DND-41 (cell line): ENCODE data around the gene PHOSPHO1.

Source experiments
- ATAC-seq: fragments of 200-7000 bp; cut with Tn5 transposase; 3 replicates; pipeline ENCODE4 v1.9.1; 2021; ENCODE audit warnings: low read depth; ENCODE audit not compliant: insufficient read depth
- DNase-seq: peaks from one replicate; pipeline ENCODE4 v3.0.0-alpha.2; 2020
- H2AFZ ChIP-seq: 2 replicates; pipeline ENCODE4 v1.6.0; 2012; ENCODE audit warnings: low read depth, low read length
- H3K27ac ChIP-seq: 2 replicates; pipeline ENCODE4 v1.5.1; 2012; ENCODE audit warnings: low read length, inconsistent platforms
- H3K27me3 ChIP-seq: fragments of 200-600 bp; sonication (generic); 2 replicates; pipeline ENCODE4 v1.6.0; 2012; ENCODE audit warnings: low read length, mild to moderate bottlenecking, inconsistent platforms; ENCODE audit not compliant: insufficient read depth, poor library complexity
- H3K36me3 ChIP-seq: 2 replicates; pipeline ENCODE4 v1.5.1; 2012; ENCODE audit warnings: low read length, inconsistent platforms; ENCODE audit not compliant: insufficient read depth
- H3K4me1 ChIP-seq: 2 replicates; pipeline ENCODE4 v1.5.1; 2012; ENCODE audit warnings: mild to moderate bottlenecking, low read length; ENCODE audit not compliant: insufficient read depth
- H3K4me2 ChIP-seq: 2 replicates; pipeline ENCODE4 v1.6.0; 2012; ENCODE audit warnings: mild to moderate bottlenecking, moderate library complexity, low read length, inconsistent platforms; ENCODE audit not compliant: insufficient read depth
- H3K4me3 ChIP-seq, 2 experiments: fragments of 200-600 bp in 1 of 2; shearing (Covaris generic) in 1 of 2; 2 replicates each; pipeline ENCODE4 v1.5.1; 2012 to 2016; ENCODE audit warnings: inconsistent platforms in 2 of 2, low read length in 2 of 2, mild to moderate bottlenecking in 2 of 2, low read depth in 1 of 2, moderate library complexity in 1 of 2
- H3K79me2 ChIP-seq: 2 replicates; pipeline ENCODE4 v1.6.0; 2012; ENCODE audit warnings: low read length, inconsistent platforms; ENCODE audit not compliant: insufficient read depth
- H3K9ac ChIP-seq: 2 replicates; pipeline ENCODE4 v1.6.0; 2012; ENCODE audit warnings: low read depth, mild to moderate bottlenecking, inconsistent platforms, low read length, moderate library complexity
- H3K9me3 ChIP-seq: 2 replicates; pipeline ENCODE4 v1.5.1; 2012; ENCODE audit warnings: low read length, moderate library complexity, mild to moderate bottlenecking, inconsistent platforms; ENCODE audit not compliant: insufficient read depth, severe bottlenecking
- H4K20me1 ChIP-seq: 2 replicates; pipeline ENCODE4 v1.6.0; 2012; ENCODE audit warnings: low read length; ENCODE audit not compliant: insufficient read depth
- EZH2 ChIP-seq: IDR thresholded peaks from 3 replicates; pipeline ENCODE4 v1.6.1; 2012; ENCODE audit warnings: borderline replicate concordance, low read depth, mild to moderate bottlenecking, moderate library complexity, low read length, inconsistent platforms; ENCODE audit not compliant: severe bottlenecking
- TF ChIP-seq, protein P1 (sequence below): IDR thresholded peaks from 2 replicates; pipeline ENCODE4 v1.5.1; 2012; ENCODE audit warnings: borderline replicate concordance, low read length, moderate library complexity, mild to moderate bottlenecking; ENCODE audit not compliant: poor library complexity, severe bottlenecking; ENCODE audit errors: extremely low read depth

The PHOSPHO1 gene

DNA sequence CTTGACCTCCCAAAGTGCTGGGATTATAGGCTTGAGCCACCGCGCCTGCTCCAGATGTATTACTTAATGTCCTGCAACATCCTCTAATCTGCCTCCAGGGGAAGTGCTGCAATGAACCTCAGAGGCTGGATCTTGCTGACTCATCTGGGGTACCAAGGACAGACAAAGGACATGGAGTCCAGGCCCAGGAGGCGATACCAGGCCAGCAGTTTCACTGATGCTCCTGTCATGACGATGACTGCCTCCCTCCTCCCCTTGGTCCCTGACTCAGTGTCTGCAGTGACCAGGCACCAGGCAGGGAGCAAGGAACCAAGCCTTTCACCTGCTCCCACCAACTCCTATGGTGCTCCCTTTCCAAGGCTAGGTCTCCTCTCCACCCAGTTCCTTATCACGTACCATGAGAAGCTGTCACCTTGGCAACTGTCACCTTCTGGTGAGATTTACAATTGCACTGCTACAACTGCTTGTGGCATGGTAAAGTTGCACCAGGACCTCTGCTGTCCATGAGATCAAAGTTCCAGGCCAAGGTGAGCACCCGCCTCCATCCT lies 21.6 kb upstream of the PHOSPHO1 start:
- Histone ChIP-seq H3K27ac (no peak overlapping the region), H3K79me2 (no peaks in the 10 kb centered on the region), H3K4me1 (no peaks in the 10 kb centered on the region), H2AFZ (no peak overlapping the region), H4K20me1 (peaks cover 4% of the 10 kb centered on the region; the same call in 1 of the 2 replicates), H3K4me2 (no peak overlapping the region), H3K9me3 (no peaks in the 10 kb centered on the region), H3K36me3 (no peaks in the 10 kb centered on the region), H3K4me3 (no peak overlapping the region), H3K27me3 (peaks cover 3% of the 10 kb centered on the region), H3K9ac (no peak overlapping the region)
- TF ChIP-seq, protein P1, sequence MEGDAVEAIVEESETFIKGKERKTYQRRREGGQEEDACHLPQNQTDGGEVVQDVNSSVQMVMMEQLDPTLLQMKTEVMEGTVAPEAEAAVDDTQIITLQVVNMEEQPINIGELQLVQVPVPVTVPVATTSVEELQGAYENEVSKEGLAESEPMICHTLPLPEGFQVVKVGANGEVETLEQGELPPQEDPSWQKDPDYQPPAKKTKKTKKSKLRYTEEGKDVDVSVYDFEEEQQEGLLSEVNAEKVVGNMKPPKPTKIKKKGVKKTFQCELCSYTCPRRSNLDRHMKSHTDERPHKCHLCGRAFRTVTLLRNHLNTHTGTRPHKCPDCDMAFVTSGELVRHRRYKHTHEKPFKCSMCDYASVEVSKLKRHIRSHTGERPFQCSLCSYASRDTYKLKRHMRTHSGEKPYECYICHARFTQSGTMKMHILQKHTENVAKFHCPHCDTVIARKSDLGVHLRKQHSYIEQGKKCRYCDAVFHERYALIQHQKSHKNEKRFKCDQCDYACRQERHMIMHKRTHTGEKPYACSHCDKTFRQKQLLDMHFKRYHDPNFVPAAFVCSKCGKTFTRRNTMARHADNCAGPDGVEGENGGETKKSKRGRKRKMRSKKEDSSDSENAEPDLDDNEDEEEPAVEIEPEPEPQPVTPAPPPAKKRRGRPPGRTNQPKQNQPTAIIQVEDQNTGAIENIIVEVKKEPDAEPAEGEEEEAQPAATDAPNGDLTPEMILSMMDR = no peak
- no peak for TF ChIP-seq EZH2
- DNase-seq (no peak), ATAC-seq (no peak)

DNA sequence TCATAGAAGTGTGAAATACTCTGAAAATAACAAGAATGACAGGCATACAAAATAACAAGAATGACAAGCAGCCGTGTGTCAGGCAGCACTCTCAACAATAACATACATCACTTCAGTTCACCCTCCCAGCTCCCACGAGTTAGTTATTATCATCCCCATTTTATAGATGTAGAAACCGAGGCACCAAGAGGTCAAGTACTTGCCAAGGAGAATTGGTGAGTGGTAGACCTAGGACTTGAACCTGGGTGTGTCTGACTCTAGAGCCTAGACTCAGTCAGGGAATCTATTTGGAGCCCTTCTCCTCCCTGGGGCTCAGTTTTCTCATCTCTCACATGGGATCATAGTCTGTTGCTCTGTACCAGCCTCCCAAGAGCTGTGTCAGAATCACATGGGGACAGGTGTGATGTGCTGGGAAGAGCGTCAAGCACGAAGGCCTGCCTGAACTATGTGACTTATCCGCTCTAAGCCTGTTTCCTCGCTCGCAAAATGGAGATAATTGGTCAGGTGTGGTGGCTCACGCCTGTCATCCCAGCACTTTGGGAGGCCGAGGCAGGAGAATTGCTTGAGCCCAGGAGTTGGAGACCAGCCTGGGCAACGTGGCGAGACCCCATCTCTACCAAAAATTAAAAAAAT lies 19.4 kb upstream of the PHOSPHO1 start:
- H3K36me3 ChIP-seq = no peaks in the 10 kb centered on the region
- no peak overlapping the region for H3K27ac ChIP-seq
- H3K4me1 ChIP-seq = no peaks in the 10 kb centered on the region
- H4K20me1 ChIP-seq = peaks cover 4% of the 10 kb centered on the region; the same call in 1 of the 2 replicates
- no peak overlapping the region for H3K4me3 ChIP-seq
- DNase-seq (no peak), ATAC-seq (no peak)
- no peak overlapping the region for H3K4me2 ChIP-seq
- H2AFZ ChIP-seq = no peak overlapping the region
- no peaks in the 10 kb centered on the region for H3K79me2 ChIP-seq
- H3K9ac ChIP-seq = no peak overlapping the region
- TF ChIP-seq, protein P1 = no peak
- no peak for TF ChIP-seq EZH2
- H3K9me3 ChIP-seq = no peaks in the 10 kb centered on the region
- peaks cover 3% of the 10 kb centered on the region for H3K27me3 ChIP-seq

DNA sequence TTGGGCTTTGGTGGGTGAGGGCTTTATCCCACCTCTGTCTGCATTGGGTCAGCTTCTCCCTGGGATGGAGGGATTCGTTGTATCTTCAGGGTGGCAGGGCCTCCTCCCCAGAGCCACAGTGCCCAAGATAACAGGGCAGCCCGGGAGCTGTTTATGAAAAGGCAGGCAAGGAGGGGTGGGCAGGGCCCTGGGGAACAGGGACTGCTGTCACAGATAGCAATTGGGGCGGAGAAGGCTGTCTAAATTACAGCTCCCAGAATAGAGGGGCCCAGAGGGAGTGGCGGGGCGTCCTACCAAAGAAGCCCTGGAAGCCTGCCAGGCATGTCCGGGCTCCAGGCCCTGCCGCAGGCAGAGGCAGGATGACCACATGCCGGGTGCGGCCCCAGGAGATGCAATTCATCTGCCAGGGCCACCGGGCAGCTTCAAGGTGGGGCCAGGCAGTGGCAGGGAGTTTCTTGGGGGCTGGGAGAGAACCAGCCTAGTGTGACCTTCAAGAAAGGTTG lies 18.8 kb upstream of the PHOSPHO1 start:
- Histone ChIP-seq H3K9me3 (no peaks in the 10 kb centered on the region), H2AFZ (no peak overlapping the region), H4K20me1 (peaks cover 4% of the 10 kb centered on the region; the same call in 1 of the 2 replicates), H3K27me3 (peaks cover 3% of the 10 kb centered on the region), H3K27ac (no peak overlapping the region), H3K79me2 (no peaks in the 10 kb centered on the region), H3K4me2 (no peak overlapping the region), H3K4me1 (no peaks in the 10 kb centered on the region), H3K4me3 (no peak overlapping the region), H3K9ac (no peak overlapping the region), H3K36me3 (no peaks in the 10 kb centered on the region)
- no peak for TF ChIP-seq EZH2
- TF ChIP-seq, protein P1 = no peak
- no peak for ATAC-seq
- DNase-seq = no peak
